Left kidney (tissue), 2 donors: ENCODE data around the gene ABHD16B. TPM values are rescaled to one million over a fixed set of nuclear protein-coding genes. Genes with fewer than 3 reads are reported as not detected.
A peak's percentile ranks its signal among the peaks of the same experiment; 100 is the strongest.
"Not testable (repeated sequence)": the region's sequence is repeated elsewhere in the genome, so short reads cannot be mapped to it uniquely, and the experiment has no call there.

ENCODE experiments used
- DNase-seq: peaks from one replicate; pipeline ENCODE4 v3.0.0-alpha.2; 2013
- polyA plus RNA-seq: library from polyadenylated mRNA; unstranded; fragments of 120-200 nt; gene quantifications from one replicate; pipeline ENCODE4 v1.2.1, GENCODE V29; 2013; ENCODE audit not compliant: insufficient read length

Gene ABHD16B
- polyA plus RNA-seq, 1 donor: not detected

- no peak for DNase-seq
These were observed 27.4 kb upstream of the ABHD16B start for GRCh38 chr20:63833776-63834490.

- DNase-seq: no peak
These were observed 26.8 kb upstream of the ABHD16B start for GRCh38 chr20:63834491-63834880.

GRCh38 chr20:63835021-63835858 lies 26.1 kb upstream of the ABHD16B start:
- peak; percentile 92 for DNase-seq

DNA sequence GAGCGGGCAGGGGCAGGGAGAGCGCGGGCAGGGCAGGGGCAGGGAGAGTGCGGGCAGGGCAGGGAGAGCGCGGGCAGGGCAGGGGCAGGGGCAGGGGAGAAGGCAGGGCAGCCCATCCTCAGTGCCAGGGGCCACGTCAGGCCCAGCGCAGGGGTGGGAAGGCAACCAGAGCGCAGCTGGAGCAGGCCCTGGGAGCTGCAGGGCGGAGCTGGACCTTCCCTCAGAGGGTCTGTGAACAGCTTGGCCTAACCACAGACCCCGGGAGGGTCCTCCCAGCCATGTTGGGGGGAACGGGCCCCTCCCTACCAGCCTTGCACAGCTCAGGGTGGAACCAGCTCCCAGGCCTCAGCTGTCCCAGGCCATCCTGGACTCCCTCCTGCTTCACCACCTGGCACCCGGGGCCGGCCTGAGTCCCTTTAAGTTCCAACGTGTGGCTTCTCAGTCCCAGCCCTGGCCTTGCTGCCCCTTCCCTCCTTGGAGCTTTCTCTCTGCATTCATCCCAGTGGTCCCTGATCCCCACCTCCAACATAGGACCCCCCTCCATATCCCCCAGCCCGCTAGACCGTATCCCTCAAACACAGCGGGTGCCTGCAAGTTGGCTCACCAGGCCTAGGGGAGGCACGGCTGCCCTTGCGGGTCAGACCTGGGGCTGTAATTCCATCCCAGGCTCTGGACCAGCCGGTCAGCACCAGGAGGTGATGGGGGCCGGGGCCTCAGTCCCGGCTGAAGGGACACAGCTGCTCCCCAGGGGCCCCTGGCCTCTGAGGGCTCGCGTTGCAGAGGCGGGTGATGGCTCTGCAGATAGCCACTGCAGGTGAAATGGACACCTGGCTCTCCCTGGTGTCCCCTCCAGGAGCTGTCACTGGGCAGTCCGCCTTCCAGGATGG lies 24.6 kb upstream of the ABHD16B start:
- DNase-seq: no peak

- DNase-seq: no peak
These were observed 23.8 kb upstream of the ABHD16B start for GRCh38 chr20:63837479-63837878.

DNA sequence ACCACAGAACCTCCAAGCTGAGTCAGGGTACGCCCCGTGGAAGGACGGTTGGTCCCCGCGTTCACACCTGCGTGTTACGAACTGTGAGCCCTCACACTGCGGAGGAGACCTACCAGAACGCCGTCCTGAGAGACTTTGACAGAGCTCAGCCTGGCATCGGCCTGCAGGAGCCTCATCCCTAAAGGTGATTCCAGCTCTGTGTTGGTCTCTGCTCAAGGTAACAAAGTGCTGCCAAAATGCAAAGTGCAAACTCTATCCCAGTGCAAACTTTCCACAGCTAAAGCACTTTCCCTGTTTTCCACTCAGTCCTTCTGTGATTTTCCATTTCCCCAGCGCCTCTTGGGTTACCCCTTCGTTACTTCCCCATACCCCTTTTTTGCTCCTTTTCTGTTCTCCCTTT lies 21.7 kb upstream of the ABHD16B start:
- no peak for DNase-seq

GRCh38 chr20:63840405-63840828 lies 20.9 kb upstream of the ABHD16B start:
- no peak for DNase-seq

DNA sequence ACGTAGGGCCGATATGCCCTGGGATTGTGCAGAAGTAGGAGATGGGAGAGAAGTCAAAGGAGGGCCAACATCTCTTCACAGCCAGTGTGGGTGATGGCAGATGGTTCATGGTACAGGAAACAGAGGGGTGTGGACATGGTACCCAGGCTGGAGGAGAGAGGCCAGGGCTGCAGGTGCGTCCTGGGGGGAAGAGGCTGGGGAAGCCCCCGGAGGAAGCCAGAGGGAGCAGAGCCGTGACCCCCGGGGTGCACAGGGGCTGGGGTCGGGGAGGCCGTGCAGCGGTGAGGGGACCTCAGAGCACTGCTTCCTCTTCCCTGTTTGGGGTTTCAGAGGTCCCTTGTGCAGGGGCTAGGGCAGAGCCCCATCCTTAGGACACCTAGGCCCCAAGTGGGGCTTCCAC lies 19.0 kb upstream of the ABHD16B start:
- no peak for DNase-seq

DNA sequence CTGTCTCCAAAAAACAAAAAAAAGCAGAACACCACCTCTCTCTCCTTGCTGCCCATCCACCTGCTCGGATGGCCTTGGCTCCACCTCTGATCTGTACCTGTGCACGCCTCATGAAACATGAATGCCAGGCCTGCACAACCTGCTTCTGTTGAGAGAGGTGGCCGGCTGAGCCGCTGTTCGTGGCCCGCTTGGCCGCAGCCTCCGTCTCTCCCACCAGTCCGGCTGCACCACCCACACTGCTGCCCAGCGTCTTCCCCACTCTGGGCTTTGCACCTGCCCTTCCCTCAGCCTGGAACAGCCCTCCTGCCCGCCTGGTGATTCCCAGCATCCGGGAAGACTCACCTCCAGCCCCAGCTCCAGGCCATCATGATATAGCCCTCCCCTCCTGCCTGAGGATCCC lies 18.1 kb upstream of the ABHD16B start:
- no peak for DNase-seq

DNA sequence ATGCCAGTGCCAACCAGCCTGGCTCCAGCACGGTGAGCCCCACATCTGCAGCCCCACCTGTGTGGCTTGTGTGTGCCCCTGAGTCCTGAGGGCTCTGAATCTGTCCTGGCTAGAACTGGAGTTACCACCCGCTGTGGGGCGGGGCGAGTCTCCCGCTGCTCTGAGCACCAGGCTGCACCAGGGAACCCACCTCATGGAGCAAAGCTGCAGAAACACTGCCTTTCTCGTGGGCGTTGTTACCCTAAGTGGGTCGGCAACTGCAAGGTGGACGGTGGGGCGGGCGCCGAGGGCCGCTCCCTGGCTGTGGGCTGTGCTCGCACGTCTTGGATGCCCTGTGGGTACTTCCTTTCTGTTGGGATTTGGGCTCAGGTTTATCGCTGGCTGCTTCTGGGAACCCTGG lies 17.5 kb upstream of the ABHD16B start:
- DNase-seq: no peak

GRCh38 chr20:63844511-63844991 lies 16.7 kb upstream of the ABHD16B start:
- DNase-seq: no peak

- no peak for DNase-seq
These were observed 15.0 kb upstream of the ABHD16B start for GRCh38 chr20:63846128-63846771.

- DNase-seq: no peak
These were observed 14.4 kb upstream of the ABHD16B start for GRCh38 chr20:63846888-63847236.

DNA sequence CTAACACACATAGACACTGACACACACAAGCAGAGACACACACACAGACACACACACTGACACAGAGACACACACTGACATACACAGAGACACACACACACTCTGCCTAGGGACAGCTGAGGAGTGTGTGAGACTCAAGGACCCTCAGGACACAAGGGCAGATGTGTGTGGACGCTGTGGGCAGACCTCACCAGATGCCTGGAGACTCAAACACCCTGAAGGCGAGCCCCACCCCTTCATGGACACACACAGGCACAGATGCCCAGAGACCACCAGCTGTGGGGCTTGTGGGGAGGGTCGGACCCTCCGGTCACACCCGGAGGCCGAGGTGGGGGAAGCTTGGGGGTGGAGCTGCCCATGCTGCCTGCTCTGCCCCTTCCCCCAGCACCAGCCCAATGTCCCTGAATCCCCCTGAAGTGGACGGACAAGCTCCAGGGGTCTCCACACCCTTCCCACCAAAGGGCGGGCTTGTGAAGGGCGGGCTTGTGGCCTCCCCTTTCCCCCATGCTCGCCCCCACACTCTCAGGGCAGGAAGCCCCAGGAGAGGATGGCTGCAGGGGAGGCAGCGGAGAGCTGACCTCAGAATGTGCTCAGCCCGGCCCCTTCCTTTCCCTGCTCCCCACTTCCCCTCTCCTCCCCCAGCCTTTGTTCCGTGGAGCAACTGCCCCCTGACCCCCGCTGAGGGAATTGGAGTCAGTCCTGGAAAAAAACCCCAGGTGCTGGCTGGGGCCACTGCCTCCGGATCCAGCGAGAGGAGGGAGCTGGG lies 13.9 kb upstream of the ABHD16B start:
- no peak for DNase-seq

DNA sequence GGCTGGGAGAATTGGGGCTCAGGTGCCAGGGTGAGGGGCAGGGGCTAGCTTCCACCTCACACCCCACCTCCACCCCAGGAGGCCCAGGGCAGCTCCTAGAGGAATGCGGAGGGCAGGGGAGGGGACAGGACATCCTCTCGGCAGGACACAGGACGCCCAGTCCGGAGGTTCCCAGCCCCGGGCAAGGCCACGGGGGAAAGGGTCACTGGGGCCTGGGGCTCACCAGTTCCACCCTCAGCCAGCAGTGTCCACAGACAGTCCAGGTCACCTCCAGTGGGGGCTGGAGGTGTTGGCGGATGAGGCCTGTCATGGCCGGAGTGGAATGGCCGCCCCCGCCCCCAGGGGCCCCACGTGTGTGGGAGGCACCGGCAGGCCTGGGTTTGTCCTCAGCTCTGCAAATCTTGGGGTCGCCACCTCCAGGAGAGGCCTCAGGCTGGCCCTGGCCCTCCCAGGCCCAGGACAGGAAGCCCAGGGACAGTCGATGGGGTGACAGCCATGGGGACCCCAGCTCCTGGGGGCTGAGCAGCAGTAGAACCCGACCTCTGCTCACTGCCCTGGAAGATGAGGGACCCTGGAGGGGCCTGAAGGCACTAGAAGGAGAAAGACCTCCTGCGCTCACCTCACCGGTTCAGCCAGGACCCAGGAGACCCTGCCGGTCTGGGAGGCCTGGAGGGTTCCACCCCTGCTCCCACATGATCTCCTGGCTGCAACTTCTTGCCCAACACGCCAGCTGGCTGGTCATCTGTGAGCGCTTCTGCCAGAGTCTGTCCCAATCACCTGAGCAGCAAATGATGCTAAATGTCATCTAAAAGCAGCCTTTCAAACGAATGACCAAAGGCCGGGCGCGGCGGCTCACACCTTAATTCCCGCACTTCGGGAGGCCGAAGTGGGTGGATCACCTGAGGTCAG lies 13.0 kb upstream of the ABHD16B start:
- DNase-seq: no peak

- DNase-seq: no peak
These were observed 10.4 kb upstream of the ABHD16B start for GRCh38 chr20:63850689-63851547.

- not testable (repeated sequence) for DNase-seq
These were observed 9.8 kb upstream of the ABHD16B start for GRCh38 chr20:63851548-63851943.

DNA sequence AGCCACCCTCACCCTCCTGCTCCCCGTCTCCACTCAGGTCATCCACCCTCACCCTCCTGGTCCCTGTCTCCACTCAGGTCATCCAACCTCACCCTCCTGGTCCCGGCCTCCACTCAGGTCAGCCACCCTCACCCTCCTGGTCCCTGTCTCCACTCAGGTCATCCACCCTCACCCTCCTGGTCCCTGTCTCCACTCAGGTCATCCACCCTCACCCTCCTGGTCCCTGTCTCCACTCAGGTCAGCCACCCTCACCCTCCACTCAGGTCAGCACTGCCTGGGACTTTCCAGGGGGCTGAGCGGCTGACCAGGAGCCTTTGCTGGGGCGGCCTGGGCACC lies 7.6 kb upstream of the ABHD16B start:
- not testable (repeated sequence) for DNase-seq
